Measurements from ENCODE around the gene MYMX. TPM values are rescaled to one million over a fixed set of nuclear protein-coding genes. Genes with fewer than 3 reads are reported as not detected.
A peak's percentile ranks its signal among the peaks of the same experiment; 100 is the strongest.

The MYMX gene
- total and polyA plus RNA-seq, 2 of the 13 experiments (the other 11 are each of a cell fraction or from before 2014, with no cell fraction given): not detected

GRCh38 chr6:44223319-44224028, 6.7 kb downstream of the MYMX start, which contains the start of gene SLC29A1 (continued):
- TF ChIP-seq TFAP4 (IDR thresholded peaks at IDR 0.05; ENCODE audit: borderline replicate concordance, low read depth) (peak; percentile 48; the same call in 1 of the 2 replicates), MEF2D (CRISPR knock-in tag; IDR thresholded peaks at IDR 0.05) (no peak), CTCF (CRISPR knock-in tag; IDR thresholded peaks at IDR 0.05) (peak; percentile 56), ZNF451 (CRISPR knock-in tag; IDR thresholded peaks at IDR 0.05) (peak; percentile 89), CEBPB (IDR thresholded peaks at IDR 0.05; ENCODE audit: borderline replicate concordance, low read depth, low read length) (no peak), PHF8 (CRISPR knock-in tag; IDR thresholded peaks at IDR 0.05) (peak; percentile 66), MYC (CRISPR knock-in tag; IDR thresholded peaks at IDR 0.05; ENCODE audit: borderline replicate concordance) (peak; percentile 97), MIER2 (CRISPR knock-in tag; IDR thresholded peaks at IDR 0.05) (no peak), ZNF580 (CRISPR knock-in tag; IDR thresholded peaks at IDR 0.05; ENCODE audit: borderline replicate concordance, low read depth) (peak; percentile 70; the same call in 1 of the 2 replicates), SAP130 (CRISPR knock-in tag; IDR thresholded peaks at IDR 0.05; ENCODE audit: low read depth) (peak; percentile 83), NFKB2 (CRISPR knock-in tag; IDR thresholded peaks at IDR 0.05; ENCODE audit: borderline replicate concordance) (peak; percentile 79; the same call in 1 of the 2 replicates), ZNF34 (CRISPR knock-in tag; IDR thresholded peaks at IDR 0.05; ENCODE audit: borderline replicate concordance) (no peak), ZNF724P (CRISPR knock-in tag; IDR thresholded peaks at IDR 0.05; ENCODE audit: borderline replicate concordance) (peak; percentile 66; the same call in 1 of the 2 replicates), ZNF768 (CRISPR knock-in tag; IDR thresholded peaks at IDR 0.05) (peak; percentile 50; the same call in 1 of the 2 replicates), USF2 (IDR thresholded peaks at IDR 0.05; ENCODE audit: low read depth, low read length) (peak; percentile 27; the same call in 1 of the 2 replicates), USF2 (CRISPR knock-in tag; IDR thresholded peaks at IDR 0.05; ENCODE audit: borderline replicate concordance) (no peak; the same call in 1 of the 2 replicates), ZNF367 (CRISPR knock-in tag; IDR thresholded peaks at IDR 0.05; ENCODE audit: borderline replicate concordance) (0 out of 2 replicates have a peak, but pooled peaks have one; percentile 70), DZIP1 (CRISPR knock-in tag; IDR thresholded peaks at IDR 0.05) (peak; percentile 48; the same call in 1 of the 2 replicates), TCF7L2 (IDR thresholded peaks at IDR 0.05; ENCODE audit: low read depth, low read length) (no peak), SSRP1 (CRISPR knock-in tag; IDR thresholded peaks at IDR 0.05) (no peak)
